RPMI7951 (cell line): ENCODE measurements around the gene SLC1A7. TPM values are rescaled to one million over a fixed set of nuclear protein-coding genes. Genes with fewer than 3 reads are reported as not detected.

ENCODE experiments used
- DNase-seq: peaks from one replicate; pipeline ENCODE4 v3.0.0-alpha.2; 2012; ENCODE audit warnings: low read depth
- total RNA-seq: library from RNA; depleted of rRNA; stranded (reverse); fragments of >200 nt; shearing (Covaris generic); gene quantifications from 2 replicates; pipeline ENCODE4 v1.2.3, GENCODE V29; 2014

SLC1A7 gene
- total RNA-seq, 1 experiment from 2014 or later: not detected

DNA sequence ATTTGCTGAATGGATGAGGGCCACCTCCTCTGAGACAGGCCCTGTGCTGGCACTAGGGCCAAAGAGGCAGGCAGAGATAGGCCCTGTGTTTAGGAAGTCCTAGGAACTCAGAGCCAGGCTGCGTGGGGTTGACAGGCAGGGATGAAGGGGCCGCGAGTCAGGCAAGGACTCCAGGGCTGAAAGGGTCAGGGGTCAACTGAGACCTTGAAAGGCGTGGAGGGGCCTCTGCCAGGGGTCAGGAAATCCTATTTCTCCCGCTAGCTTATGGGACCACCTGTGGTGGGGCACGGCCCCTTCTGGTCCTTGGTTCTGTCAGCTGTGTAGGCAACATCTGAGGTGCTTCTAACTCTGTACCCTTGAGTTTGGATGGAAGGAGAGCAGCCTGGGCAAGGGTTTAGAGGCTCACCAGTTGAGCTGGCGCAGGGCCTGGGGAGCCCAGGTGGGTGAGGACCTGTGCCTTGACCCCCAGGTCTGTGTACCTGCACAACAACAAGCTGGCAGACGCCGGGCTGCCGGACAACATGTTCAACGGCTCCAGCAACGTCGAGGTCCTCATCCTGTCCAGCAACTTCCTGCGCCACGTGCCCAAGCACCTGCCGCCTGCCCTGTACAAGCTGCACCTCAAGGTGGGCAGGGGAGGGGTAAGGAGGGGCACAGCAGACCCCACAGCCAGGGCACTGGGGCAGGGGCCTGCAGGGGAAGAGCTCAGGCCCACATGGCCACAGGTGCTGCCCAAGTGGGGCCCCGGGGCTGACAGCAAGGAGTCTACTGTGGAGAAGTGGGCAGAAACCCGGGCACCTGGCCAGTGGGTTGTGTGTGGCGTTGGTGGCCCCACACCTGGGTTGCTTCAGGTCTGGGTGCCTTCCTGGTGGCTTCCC lies 65.5 kb downstream of the SLC1A7 start:
- DNase-seq: no peak

DNA sequence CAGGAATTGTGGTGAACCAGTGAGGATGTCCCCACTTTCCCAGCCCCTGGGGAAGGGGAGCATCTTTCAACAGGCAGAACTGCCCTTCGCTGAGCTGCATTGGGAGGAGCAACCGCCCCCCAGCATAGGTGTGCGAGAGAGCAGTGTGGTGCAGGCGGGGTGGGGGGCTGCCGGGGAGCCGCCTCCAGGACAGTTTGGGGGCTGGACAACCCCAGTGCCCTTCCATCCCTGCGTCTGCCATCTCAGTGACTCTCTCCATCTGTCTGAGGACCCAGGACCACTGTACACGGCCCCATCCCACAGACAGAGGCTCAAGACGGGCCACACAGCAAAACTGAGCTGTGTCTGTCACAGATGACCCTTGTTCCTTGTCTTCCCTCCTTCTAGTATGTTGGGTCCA lies 66.3 kb downstream of the SLC1A7 start:
- DNase-seq: no peak

DNA sequence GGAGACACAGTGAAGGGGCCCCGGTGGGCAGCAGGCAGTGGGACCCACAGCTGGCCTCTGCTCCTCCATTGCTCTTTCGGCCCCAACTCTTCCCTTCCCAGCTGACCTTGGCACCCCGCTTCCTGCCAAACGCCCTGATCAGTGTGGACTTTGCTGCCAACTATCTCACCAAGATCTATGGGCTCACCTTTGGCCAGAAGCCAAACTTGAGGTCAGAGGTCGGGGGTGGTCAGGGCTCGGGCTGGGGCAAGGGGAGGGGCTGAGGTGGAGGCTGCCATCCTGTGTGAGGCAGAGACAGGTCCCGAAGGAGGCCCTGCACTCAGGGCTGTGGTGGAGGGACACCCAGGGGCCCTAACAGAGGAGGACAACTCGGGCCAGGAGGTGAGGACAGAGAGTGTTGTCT lies 66.7 kb downstream of the SLC1A7 start:
- no peak for DNase-seq

DNA sequence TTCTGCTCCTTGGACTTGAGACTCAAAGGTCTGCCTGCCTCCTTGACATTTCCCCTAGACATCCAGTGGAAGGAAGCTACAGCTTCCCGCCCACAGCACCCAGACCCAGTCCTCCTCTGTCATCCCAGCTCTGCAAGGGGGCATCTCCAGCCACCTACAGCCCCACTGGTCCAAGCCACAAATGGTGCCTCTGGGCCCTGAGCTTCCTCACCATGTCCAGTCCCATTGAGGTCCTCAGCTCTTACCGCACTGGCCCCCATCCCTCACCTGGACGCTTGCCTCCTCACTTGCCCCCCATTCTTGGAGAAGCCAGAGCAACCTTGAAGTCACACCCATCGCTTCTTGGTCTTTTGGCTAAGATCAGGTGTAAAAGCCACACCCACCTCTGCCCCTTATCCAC lies 67.2 kb downstream of the SLC1A7 start:
- no peak for DNase-seq

DNA sequence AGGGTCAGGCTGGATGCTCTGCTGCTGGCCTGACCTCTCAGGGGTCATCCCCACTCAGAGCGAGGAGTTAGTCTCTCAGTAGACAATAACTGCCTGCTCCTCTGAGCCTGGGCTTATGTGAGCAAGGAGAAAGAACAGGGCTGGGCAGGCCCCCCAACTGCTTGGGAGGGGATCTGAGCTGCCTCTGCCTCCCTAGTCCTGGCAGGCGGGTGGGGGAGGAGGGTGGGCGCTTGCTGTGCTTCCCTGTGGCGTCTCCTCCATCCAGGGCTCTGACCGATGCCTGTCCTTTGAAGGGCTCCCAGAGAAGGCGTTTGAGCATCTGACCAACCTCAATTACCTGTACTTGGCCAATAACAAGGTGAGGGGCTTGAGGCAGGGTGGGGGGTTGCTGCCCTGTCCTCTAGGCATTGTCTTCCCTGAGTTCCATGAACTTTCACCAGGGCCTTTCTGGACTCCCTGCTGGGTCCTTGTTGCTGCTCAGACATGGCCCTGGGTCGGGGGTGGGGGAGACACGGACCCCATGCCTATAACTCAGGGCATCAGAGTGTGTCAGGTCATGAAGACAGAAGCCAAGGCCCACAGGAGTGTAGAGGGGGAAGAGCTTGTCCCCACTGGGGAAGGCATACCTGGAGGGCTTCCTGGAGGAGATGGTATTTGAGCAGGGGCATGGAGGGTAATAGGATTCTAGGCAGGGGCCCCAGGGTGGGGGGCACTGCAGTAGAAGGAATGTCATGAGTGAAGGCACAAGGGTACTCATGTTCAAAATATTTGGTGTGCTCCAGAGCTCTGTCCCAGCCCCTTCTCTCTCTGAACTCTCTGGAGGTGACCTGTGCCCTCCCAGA lies 67.9 kb downstream of the SLC1A7 start:
- no peak for DNase-seq

DNA sequence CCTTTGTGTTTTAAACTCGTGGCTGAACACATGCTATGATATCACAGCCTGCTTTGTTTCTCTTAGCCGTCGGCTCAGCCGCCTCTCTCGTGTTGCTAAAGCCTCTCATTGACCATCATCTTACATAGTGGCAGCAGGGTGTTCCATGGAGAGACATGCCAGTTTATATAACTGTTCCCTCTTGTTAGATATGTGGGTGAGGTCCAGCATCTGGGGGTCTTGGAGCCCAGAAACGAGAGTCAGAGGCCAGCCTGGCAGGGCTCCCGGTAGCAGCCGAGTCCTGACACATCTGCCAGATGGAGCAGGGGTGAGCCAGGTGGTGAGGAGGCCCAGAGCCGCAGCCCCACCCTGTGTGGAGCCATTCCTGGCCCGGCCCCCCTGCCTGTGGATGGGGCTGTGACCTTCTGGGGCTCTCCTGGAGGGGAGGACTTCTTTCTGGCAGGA lies 68.5 kb downstream of the SLC1A7 start:
- DNase-seq: no peak

DNA sequence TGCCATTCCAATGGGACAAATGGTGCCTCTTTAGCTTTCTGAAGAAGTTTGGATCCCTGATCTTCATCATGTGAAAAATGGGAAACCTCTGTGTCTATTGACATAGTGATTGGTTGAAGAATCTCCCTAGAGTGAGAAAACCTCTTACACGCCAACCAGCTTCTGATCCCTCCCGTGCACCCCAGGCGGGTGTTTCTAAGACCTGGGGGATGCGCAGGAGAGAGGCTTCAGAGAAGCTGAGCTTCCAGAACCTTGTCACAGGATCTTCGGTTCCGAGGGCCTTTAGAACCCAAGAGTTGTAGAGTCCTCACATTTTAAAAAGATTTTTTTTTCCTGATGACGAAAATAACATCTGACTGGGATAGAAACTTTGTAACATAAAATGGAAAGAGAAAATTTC lies 69.2 kb downstream of the SLC1A7 start:
- DNase-seq: no peak

DNA sequence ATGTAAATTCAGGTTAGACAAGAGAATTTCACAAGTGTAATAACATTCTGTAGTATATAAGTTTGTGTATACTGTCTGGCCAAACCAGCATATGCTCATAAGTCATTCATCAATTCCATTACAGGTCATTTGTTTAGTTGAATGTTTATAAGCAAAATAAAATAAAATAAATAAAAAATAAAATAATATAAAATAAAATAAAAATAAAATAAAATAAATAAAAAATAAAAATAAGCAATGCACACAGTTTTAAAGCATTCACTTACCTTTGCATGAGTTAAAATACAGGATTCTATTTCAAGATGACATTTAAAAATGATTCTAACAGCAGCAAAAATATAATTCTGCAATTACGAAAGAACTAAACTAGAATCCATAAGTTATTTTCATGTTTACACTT lies 70.5 kb downstream of the SLC1A7 start:
- DNase-seq: no peak

DNA sequence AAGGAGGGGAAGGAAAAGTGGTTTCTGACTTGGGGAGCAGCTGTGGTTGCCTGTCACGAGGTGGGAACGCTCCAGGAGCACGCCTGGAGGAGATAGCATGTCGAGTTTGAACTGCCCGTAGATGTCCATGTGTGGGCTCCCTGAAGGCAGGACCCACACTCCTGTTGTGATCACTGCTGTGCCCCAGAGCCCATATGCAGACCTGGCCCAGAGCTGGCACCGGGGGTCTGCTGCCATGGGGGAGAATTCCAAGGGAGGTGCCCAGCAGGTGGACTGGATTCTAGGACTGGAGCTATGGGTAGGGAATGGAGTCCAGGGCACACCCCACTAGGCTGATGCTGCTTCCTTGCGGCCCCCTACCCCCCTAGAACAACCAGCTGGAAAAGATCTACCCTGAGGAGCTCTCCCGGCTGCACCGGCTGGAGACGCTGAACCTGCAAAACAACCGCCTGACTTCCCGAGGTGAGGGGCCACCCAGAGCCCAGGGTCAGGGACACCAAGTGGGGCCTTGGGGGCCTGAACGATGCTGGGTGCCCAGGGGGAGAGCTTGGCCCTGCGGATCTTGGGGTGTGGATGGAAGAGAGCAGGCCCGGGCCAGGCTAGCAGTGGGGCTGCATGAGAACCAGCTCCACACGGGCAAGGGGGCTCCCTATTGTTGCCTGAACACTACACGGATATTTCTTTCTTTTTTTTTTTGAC lies 71.1 kb downstream of the SLC1A7 start:
- no peak for DNase-seq

DNA sequence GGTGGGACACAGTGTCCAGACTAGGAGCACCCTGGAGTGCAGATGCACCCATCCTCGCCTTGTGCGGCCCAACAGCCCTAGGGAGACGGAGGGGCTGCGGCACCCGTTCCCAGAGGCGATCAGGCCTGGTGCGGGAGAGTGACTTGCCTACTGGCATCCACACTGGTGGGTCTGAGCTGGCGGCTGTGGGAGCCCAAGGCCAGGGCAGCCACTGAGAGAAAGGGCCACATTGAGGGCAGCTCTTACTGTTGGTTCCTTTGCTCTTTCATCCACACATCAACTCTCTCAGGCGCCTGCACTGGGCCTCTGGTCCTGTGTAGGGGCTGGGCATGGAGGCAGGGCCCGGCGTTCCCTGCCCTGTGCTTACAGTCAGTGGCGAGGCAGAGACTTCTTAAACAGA lies 71.8 kb downstream of the SLC1A7 start:
- DNase-seq: no peak

DNA sequence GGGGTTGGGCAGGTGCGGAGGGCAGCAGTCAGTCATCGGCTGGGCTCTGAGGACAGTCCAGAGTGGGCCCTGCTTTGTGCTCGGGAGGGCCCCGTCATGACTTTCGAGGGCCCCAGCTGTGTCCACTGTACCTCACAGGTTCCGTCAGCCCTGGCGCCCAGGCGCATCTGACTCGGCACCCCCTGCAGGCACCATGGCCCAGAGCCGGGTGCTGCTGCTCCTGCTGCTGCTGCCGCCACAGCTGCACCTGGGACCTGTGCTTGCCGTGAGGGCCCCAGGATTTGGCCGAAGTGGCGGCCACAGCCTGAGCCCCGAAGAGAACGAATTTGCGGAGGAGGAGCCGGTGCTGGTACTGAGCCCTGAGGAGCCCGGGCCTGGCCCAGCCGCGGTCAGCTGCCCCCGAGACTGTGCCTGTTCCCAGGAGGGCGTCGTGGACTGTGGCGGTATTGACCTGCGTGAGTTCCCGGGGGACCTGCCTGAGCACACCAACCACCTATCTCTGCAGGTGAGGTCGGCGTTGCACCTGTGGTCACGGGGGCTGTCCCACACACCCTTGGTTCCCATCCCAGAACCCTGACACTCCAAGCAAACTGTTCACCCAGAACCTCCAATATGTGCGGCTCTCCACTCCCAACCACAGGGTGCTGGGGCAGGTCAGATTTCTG lies 72.6 kb downstream of the SLC1A7 start:
- DNase-seq: no peak

DNA sequence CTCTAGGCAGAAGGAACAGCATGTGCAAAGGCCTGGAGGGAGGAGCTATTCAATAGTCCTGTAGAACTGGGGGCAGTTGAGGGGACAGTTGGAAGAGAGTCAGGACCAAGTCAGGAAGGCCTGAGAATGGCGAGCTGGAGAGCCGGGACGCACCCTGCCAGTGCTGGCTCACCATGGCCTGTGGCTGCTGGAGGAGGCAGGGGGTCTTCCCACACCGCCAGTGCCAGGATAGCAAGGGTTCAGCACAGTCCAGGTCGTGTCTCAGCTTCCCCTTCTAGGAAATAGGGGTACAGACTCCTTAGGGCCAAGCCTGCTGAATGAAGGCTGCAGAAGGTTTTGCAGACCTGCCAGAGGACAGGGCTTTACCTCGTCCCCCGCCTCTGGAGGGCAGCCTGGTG lies 73.2 kb downstream of the SLC1A7 start:
- DNase-seq: no peak

DNA sequence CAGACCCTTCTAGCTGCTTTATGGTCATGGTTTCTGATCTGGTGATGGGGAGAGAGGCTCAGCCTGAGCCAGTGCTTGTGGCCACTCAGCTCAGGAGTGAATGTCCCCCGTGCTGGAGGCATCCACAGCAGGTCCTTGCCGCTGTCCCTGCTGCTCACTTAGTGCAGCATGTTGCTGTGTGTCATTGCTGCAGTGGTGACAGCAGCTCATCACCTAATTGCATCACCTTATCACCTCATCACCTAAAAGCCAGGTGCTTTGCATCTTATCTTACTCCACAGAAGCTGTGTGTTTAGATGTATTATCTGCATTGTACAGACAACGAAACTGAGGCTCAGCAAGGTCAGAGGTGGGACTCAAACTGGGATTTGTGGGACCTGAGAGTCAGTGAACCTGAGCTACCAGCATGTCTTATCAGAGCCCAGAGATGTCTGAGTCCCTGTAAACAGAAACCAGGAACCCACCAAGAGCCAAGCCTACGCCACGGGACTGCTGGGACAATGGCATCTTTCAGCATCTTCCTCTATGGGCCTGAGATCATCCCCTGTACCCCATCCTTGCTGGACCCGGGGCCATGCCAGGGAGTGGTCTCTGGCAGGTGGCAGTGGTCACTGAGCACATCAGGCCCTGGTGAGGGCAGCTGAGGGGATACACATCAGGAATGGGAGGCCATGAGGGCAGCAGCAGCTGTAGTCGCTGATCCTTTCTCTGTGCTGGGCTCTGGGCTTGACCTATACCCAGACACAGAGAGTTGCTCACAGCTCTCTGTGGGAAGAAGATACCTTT lies 73.9 kb downstream of the SLC1A7 start:
- no peak for DNase-seq

DNA sequence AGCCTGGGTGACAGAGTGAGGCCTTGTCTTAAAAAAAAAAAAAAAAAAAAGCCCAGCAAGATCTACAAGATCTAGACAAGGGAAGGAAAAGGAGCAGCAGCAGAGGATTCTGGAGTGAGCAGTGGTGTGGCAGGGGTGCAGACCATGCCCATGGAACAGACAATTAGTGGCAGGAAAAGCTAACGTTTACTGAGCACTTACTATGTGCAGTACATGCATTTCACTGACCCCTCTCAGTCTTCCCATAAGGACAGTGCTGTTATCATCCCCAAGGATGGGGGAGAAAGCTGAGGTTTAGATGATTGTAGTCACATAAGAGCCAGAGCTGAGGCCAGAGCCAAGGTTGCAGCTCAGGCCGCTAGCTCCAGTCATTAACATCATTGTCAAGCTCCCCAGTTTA lies 74.6 kb downstream of the SLC1A7 start:
- DNase-seq: no peak

DNA sequence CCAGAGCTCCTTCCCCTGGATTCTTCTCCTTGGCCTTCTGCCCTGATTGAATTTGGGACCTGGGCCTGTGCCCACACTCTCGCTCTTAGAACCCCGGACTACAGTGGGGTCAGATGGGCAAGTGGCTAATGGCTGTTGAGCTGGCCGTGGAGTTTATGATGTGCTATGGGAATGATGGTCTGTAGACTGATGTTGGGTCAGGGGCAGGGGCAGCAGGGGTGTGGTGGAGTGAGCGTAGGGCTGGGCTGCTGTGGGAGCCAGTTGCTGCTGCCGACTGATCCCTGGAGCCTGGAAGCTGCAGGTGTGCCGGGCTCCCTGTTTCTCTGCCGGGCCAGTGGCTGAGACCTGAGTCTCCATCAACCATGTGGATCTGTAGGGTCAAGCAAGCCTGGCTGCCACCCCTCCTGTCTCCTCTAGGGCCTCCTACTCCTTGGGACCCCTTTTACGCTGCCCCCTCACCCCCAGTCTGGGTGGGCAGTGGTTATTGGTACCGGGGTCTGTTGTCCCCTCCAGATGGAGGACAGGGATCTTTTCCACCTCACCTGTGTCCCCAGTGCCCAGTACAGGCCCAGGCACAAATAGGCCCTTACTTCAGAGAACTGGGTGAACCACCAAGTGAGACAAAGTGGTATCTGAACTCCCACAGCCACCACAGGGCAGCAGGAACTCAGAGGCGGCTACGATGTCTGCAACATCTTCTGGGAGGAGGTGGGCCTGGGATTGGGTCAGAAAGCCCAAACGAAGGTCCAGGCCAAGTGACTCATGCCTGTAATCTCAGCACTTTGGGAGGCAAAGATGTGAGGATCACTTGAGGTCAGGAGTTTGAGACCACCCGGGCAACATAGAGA lies 75.3 kb downstream of the SLC1A7 start:
- no peak for DNase-seq

DNA sequence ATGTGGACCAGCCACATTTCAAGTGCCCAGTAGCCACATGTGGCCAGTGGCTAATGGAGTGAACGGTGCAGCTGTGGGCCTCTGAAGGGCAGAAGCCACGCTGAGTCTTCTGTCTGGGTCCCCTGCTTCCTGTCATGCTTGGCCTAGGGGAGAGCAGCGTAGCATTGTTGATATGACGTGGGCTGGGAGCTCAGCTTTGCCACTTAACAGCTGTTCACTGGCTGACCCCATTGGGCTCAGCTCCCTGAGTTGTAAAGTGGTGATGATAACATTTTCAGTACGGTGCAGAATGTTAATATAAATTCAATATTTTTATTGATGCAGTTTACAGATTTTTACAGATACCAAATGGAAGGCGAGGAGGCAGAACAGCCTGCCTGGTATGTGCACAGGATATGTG lies 76.0 kb downstream of the SLC1A7 start:
- no peak for DNase-seq

DNA sequence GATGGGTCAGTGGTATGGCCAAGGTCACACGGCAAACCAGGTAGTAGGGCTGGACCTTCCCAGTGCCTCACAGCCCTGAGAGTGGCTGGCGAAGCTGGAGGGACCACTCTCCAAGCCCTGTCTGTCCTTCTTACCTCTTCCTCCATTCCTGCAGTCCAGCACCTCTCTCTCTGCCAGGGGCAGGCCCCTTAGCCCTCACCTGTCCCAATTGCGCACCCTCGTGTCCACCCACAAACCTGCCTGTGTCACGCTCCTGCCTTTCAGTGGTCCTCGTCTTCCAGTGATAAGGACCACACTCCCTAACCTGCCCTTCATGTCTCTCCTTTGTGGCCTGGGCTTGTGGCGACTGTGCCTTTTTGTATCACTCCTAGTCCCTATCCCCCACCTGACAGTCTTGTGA lies 77.0 kb downstream of the SLC1A7 start:
- no peak for DNase-seq

DNA sequence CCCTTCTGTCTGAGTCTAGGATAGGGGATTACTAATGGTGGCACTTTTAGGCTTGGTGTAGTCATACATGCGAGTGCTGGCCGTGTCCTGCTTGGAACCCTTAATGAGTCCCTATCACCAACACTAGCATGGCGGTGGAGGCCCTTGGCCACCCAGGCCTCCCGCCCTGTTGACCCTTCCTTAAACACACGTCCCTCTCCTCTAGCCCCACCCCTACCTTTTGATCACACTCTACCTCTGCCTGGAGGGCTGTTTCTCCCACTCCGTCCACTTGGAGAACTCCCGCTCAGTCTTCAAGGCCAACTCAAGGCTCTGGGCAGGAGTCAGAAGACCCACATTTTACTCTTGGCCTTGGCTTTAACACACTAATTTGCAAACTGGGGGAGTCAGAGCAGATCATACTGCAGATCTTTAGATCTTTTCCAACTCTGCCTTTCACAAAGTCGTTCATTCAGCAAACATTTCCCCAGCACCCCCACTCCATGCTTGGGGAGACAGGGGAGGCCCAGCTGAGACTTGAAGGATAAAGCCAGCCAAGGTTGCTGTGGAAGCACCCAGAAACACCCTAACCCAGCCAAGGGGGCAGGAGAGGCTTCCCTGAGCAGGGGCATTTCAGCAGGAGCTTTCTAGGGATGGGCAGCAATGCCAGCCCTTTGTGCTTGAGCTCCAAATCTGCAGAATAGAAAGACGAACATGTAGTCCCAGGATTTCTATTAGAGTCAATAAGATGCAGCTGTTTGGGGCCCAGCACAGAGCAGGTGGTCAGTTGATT lies 78.5 kb downstream of the SLC1A7 start:
- no peak for DNase-seq
